Upper lobe of left lung (tissue), 4 donors: Measurements from ENCODE around the gene ITGA11.

ENCODE experiments used
- POLR2A ChIP-seq, 4 donors: fragments of 450-650 bp; IDR thresholded peaks; one replicate each; pipeline ENCODE4 v1.5.1; 2016 to 2017; ENCODE audit warnings: antibody characterized with exemption in 4 of 4, mild to moderate bottlenecking in 2 of 4
- POLR2AphosphoS5 ChIP-seq, 2 donors: sonication (generic); formaldehyde crosslinking; IDR thresholded peaks; one replicate each; pipeline ENCODE4 v1.5.1; 2017; ENCODE audit warnings: antibody characterized with exemption in 2 of 2

DNA sequence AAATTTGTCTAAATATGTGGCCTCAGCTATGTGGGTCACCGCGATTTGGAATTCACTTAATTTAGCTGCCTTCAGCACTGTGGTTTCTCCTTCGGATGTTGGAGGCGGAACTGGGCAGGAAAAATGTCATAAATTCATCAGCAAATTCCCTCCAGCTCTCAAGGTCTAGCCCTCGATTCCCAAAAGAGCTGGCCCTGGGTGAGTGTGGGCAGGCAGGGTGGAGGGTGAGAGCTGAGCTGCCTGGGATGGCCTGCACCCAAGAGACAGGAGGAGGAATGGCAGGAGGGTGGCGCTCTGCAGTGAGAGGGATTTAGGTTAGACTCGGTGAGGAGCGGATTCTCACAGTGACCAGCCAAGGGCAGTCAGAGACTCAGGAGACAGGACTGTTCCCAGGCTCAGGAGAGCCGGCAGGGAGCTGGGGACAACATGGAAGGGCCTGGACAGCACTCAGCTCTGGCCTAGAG is 97.3 kb downstream of the ITGA11 start:
- TF ChIP-seq POLR2A (IDR thresholded peaks at IDR 0.05) = no peak
- TF ChIP-seq POLR2AphosphoS5 (IDR thresholded peaks at IDR 0.05) = no peak
